Activated naive CD4-positive, alpha-beta T cell treated with anti-CD3 and anti-CD28 coated beads, Interleukin-2, amount 10 ng/mL, durations not matched to agents 7 days and 5 days (primary cell): ENCODE measurements around the gene TBC1D22A.

ENCODE experiments used
- CTCF ChIA-PET: fragments of 350-600 bp; sonication (Branson Sonifier 250); formaldehyde crosslinking; loops from one replicate; lab custom pipeline; 2021; ENCODE audit warnings: antibody characterized with exemption; lab: Charles Lee
- DNase-seq: peaks from one replicate; pipeline ENCODE4 v3.0.0-alpha.2; 2020
- H3K27ac Mint-ChIP-seq: one replicate; pipeline ENCODE4 v1.8.0; 2021; ENCODE audit warnings: mild to moderate bottlenecking, moderate library complexity, mixed read lengths
- H3K27me3 Mint-ChIP-seq: one replicate; pipeline ENCODE4 v1.8.0; 2021; ENCODE audit warnings: mild to moderate bottlenecking, mixed read lengths
- H3K36me3 Mint-ChIP-seq: one replicate; pipeline ENCODE4 v1.8.0; 2021; ENCODE audit warnings: mixed read lengths
- H3K4me1 Mint-ChIP-seq: one replicate; pipeline ENCODE4 v1.8.0; 2021; ENCODE audit warnings: mixed read lengths
- H3K4me3 Mint-ChIP-seq: one replicate; pipeline ENCODE4 v1.8.0; 2021; ENCODE audit warnings: mild to moderate bottlenecking, moderate library complexity, mixed read lengths
- H3K9me3 Mint-ChIP-seq: one replicate; pipeline ENCODE4 v1.8.0; 2021; ENCODE audit warnings: mixed read lengths

The TBC1D22A gene

GRCh38 chr22:47083379-47083986 is 321.0 kb downstream of the TBC1D22A start:
- no peaks in the 10 kb centered on the region for H3K27me3 Mint-ChIP-seq
- no peak overlapping the region for H3K4me3 Mint-ChIP-seq
- CTCF ChIA-PET = no interaction called here
- H3K4me1 Mint-ChIP-seq = no peaks in the 10 kb centered on the region
- no peak for DNase-seq
- no peak overlapping the region for H3K27ac Mint-ChIP-seq
- H3K36me3 Mint-ChIP-seq = peaks cover 3% of the 10 kb centered on the region
- H3K9me3 Mint-ChIP-seq = peaks cover 6% of the 10 kb centered on the region

GRCh38 chr22:47084226-47084625 is 321.8 kb downstream of the TBC1D22A start:
- peaks cover 3% of the 10 kb centered on the region for H3K36me3 Mint-ChIP-seq
- DNase-seq = no peak
- no peaks in the 10 kb centered on the region for H3K4me1 Mint-ChIP-seq
- H3K27me3 Mint-ChIP-seq = no peaks in the 10 kb centered on the region
- no peak overlapping the region for H3K4me3 Mint-ChIP-seq
- CTCF ChIA-PET = no interaction called here
- H3K9me3 Mint-ChIP-seq = peaks cover 8% of the 10 kb centered on the region
- H3K27ac Mint-ChIP-seq = no peak overlapping the region

DNA sequence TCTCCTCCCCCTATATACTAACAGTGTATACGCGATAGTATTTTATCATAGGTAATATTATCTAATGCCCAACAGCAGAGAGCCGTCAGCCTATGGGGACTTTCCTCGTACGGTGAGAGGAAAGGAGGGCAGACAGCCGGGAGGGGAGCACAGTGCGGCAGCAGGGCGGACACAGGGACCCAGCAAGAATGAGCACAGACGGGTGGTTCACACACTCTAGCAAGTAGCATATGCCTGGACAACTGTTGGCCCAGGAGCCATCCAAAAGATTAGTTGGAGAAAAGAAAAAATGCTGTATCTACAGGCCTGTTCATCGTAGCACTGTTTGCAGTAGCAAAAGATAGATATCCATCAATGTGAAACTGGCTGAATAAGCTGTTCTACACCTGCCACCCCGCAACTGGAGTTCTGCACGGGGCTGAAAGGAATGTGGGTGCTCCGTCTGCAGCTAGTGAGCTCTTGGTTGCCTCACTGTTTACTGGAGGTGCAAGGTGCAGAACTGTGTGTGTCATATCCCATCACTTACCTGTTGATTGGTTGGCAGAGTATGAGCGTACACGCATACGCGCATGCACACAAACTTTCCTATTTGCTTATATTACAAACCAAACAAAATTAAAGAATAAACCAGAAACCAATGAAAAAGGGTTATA is 324.3 kb downstream of the TBC1D22A start:
- Mint-ChIP-seq H3K4me3 (no peak overlapping the region), H3K9me3 (peaks cover 11% of the 10 kb centered on the region), H3K4me1 (peaks cover 12% of the 10 kb centered on the region), H3K27me3 (peaks cover 4% of the 10 kb centered on the region), H3K27ac (no peak overlapping the region), H3K36me3 (peaks cover 5% of the 10 kb centered on the region)
- CTCF ChIA-PET = no interaction called here
- DNase-seq = no peak

GRCh38 chr22:47088480-47089158 is 326.2 kb downstream of the TBC1D22A start:
- peaks cover 15% of the 10 kb centered on the region for H3K9me3 Mint-ChIP-seq
- H3K27ac Mint-ChIP-seq = no peak overlapping the region
- H3K4me3 Mint-ChIP-seq = no peak overlapping the region
- CTCF ChIA-PET = interaction anchor here (0.5 kb wide), 1 partner anchor 9 kb away, joined by 3 read pairs; no protein-coding TSS in a partner anchor
- H3K4me1 Mint-ChIP-seq = peaks cover 12% of the 10 kb centered on the region
- peaks cover 12% of the 10 kb centered on the region for H3K36me3 Mint-ChIP-seq
- H3K27me3 Mint-ChIP-seq = peaks cover 4% of the 10 kb centered on the region
- no peak for DNase-seq

GRCh38 chr22:47089374-47089773 is 326.9 kb downstream of the TBC1D22A start:
- CTCF ChIA-PET = no interaction called here
- Mint-ChIP-seq H3K4me1 (peaks cover 12% of the 10 kb centered on the region), H3K27ac (no peak overlapping the region), H3K36me3 (peaks cover 12% of the 10 kb centered on the region), H3K9me3 (peaks cover 17% of the 10 kb centered on the region), H3K4me3 (no peak overlapping the region), H3K27me3 (peaks cover 4% of the 10 kb centered on the region)
- no peak for DNase-seq

- Mint-ChIP-seq H3K36me3 (peaks cover 12% of the 10 kb centered on the region), H3K9me3 (peaks cover 17% of the 10 kb centered on the region), H3K4me3 (no peak overlapping the region), H3K4me1 (peaks cover 12% of the 10 kb centered on the region), H3K27me3 (peaks cover 4% of the 10 kb centered on the region), H3K27ac (no peak overlapping the region)
- CTCF ChIA-PET = no interaction called here
- DNase-seq = no peak
Observed at GRCh38 chr22:47089796-47090460, 327.5 kb downstream of the TBC1D22A start.

DNA sequence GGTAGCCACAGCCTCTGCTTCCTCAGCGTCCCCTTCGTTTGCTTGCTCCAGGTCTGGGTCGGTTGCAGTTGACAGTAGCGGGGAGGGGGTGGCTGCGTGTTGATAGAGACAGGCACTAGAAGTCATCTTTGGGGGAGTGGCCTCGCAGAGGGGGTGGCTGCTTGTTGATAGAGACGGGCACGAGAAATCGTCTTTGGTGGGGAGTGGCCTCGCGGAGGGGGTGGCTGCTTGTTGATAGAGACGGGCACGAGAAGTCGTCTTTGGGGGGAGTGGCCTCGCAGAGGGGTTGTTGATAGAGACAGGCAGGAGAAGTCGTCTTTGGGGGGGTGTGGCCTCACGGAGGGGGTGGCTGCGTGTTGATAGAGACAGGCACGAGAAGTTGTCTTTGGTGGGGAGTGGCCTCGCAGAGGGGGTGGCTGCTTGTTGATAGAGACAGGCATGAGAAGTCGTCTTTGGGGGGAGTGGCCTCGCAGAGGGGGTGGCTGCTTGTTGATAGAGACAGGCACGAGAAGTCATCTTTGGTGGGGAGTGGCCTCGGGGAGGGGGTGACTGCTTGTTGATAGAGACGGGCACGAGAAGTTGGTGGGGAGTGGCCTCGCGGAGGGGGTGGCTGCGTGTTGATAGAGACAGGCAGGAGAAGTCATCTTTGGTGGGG is 328.3 kb downstream of the TBC1D22A start:
- H3K4me1 Mint-ChIP-seq = peaks cover 12% of the 10 kb centered on the region
- H3K36me3 Mint-ChIP-seq = peaks cover 12% of the 10 kb centered on the region
- no peak overlapping the region for H3K27ac Mint-ChIP-seq
- CTCF ChIA-PET = no interaction called here
- peak overlapping the region; percentile 42 for H3K4me3 Mint-ChIP-seq
- H3K27me3 Mint-ChIP-seq = peaks cover 4% of the 10 kb centered on the region
- DNase-seq = peak; percentile 41
- peaks cover 17% of the 10 kb centered on the region for H3K9me3 Mint-ChIP-seq

- Mint-ChIP-seq H3K36me3 (peaks cover 12% of the 10 kb centered on the region), H3K9me3 (peaks cover 17% of the 10 kb centered on the region), H3K27ac (no peak overlapping the region), H3K4me1 (peaks cover 12% of the 10 kb centered on the region), H3K4me3 (peak overlapping the region; percentile 42), H3K27me3 (peaks cover 4% of the 10 kb centered on the region)
- DNase-seq = peak; percentile 29
- CTCF ChIA-PET = no interaction called here
Observed at GRCh38 chr22:47091246-47091651, 328.8 kb downstream of the TBC1D22A start.

DNA sequence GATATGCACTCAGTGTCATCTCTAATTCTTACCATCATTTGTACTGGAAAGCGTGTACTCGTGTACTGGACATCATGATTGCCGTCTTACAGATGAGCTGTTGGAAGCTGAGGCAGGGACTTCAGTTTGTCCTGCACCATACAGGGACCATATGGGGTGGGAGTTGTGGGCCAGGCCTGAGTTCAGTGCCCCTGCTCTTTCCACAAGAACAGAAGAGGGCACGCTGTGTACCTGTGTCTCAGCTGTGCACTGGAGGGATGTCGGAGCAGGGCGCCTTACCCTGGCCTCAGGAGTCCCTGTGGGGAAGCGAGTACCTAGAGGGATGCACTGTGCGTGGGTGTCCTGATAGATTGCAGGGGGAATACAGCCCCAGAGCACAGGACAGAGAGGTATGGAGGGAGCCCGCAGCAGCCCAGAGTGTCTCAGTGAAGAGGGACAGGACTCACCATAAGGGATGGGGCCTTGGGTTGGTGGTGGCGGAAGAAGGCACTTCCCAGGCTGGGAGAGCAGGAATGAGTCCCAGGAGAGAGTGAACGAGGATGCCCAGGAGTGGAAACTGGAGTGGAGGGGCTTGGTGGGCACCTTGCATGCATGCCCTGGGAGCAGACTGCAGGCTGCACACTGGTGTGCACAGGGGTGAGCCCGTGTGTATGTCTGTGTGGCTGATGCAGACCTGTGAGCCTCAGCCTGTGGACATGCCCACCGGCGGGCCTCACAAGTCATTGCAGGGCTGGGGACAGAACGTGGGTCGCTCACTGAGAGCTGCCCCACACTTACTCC is 329.7 kb downstream of the TBC1D22A start:
- Mint-ChIP-seq H3K4me3 (no peak overlapping the region), H3K27me3 (peaks cover 4% of the 10 kb centered on the region), H3K4me1 (peaks cover 12% of the 10 kb centered on the region), H3K9me3 (peaks cover 17% of the 10 kb centered on the region), H3K27ac (no peak overlapping the region), H3K36me3 (peaks cover 12% of the 10 kb centered on the region)
- CTCF ChIA-PET = no interaction called here
- no peak for DNase-seq

- DNase-seq = no peak
- Mint-ChIP-seq H3K27me3 (peaks cover 4% of the 10 kb centered on the region), H3K36me3 (peaks cover 12% of the 10 kb centered on the region), H3K4me1 (peaks cover 12% of the 10 kb centered on the region), H3K4me3 (no peak overlapping the region), H3K27ac (no peak overlapping the region), H3K9me3 (peaks cover 17% of the 10 kb centered on the region)
- CTCF ChIA-PET = no interaction called here
Observed at GRCh38 chr22:47092896-47093311, 330.5 kb downstream of the TBC1D22A start.

GRCh38 chr22:47093720-47094119 is 331.3 kb downstream of the TBC1D22A start:
- Mint-ChIP-seq H3K4me3 (no peak overlapping the region), H3K9me3 (peaks cover 17% of the 10 kb centered on the region), H3K36me3 (peaks cover 12% of the 10 kb centered on the region), H3K27me3 (peaks cover 4% of the 10 kb centered on the region), H3K27ac (no peak overlapping the region), H3K4me1 (peaks cover 12% of the 10 kb centered on the region)
- no peak for DNase-seq
- CTCF ChIA-PET = no interaction called here

DNA sequence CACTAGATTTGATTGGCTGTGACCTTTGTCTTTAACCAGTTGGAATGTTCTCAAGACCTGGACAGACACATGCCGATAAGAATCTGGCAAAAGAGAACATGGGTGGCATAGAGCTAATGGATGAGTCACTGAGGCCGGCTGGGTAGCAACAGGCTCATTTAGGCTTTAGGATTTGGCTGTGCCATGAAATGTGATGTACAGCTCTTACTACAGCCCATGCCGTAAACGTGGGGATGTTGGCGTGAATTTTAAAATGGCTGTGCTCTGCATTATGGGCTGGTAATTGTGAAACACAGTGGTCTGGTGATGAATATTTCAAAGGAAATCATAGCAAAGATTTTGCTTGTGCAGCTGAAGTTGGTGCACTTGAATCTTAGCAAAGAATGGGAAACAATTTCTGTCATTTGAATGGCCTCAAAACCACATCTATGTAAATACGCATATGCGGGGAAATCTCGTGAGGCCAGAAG is 332.4 kb downstream of the TBC1D22A start:
- no peak overlapping the region for H3K4me3 Mint-ChIP-seq
- peaks cover 4% of the 10 kb centered on the region for H3K27me3 Mint-ChIP-seq
- H3K36me3 Mint-ChIP-seq = peaks cover 12% of the 10 kb centered on the region
- peaks cover 12% of the 10 kb centered on the region for H3K4me1 Mint-ChIP-seq
- H3K27ac Mint-ChIP-seq = no peak overlapping the region
- H3K9me3 Mint-ChIP-seq = peaks cover 16% of the 10 kb centered on the region
- CTCF ChIA-PET = no interaction called here
- DNase-seq = no peak

DNA sequence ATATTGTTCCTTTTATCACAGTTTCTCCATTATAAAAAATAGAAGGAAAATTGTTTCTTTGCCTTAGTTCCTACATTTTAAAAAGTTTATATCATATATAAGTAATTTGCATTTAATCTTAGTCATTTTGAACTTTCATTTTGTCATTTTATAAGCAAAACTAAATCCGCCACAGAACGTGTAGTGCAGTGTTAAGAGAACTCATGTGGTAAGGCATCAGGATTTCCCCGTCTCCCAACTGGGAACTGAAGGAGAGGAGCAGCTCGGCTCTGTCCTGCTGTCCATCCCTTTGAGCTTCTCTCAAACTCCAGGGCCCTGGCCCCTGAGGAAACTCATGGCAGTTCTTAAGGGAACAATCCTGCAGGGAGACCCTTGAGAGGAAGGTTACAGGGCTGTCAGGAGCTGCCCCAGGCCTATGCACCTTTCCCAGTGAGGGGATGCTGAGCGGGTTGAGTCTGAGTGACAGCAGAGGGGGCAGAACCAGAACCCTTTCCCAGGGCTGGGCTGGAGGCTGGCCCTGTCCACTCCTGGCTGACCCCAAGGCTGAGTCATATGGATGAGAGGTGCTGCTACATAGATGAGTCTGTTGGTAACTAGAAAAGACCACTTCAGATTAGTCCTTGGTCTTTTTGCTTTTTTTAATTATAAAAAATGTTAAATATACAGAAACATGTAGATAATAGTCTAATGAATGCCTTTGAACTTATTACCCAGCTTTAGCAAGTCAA is 333.1 kb downstream of the TBC1D22A start:
- H3K27me3 Mint-ChIP-seq = peaks cover 4% of the 10 kb centered on the region
- no peak overlapping the region for H3K27ac Mint-ChIP-seq
- no peak overlapping the region for H3K4me3 Mint-ChIP-seq
- peaks cover 12% of the 10 kb centered on the region for H3K36me3 Mint-ChIP-seq
- peaks cover 17% of the 10 kb centered on the region for H3K9me3 Mint-ChIP-seq
- CTCF ChIA-PET = no interaction called here
- DNase-seq = no peak
- peaks cover 10% of the 10 kb centered on the region for H3K4me1 Mint-ChIP-seq
